Measurements from ENCODE around the gene TCHH. TPM values are rescaled to one million over a fixed set of nuclear protein-coding genes. Genes with fewer than 3 reads are reported as not detected.

TCHH gene
- total and polyA plus RNA-seq, 2 donors, result 0.05 to 1.4 TPM

Other genes starting within 250 kb of the TCHH start
- gene THEM4, start 205.9 kb downstream of the TCHH start, total RNA-seq, result 6.9 TPM
- 46.2 TPM for gene THEM4, start 205.9 kb downstream of the TCHH start, polyA plus RNA-seq
- gene S100A10, start 121.6 kb downstream of the TCHH start, total RNA-seq, result 46.1 TPM
- gene S100A10, start 121.6 kb downstream of the TCHH start, polyA plus RNA-seq, result 592 TPM
- 195 TPM for gene S100A11, start 78.4 kb downstream of the TCHH start, total RNA-seq
- 1,404 TPM for gene S100A11, start 78.4 kb downstream of the TCHH start, polyA plus RNA-seq
- 0.05 TPM for gene TCHHL1, start 26.4 kb downstream of the TCHH start, total RNA-seq
- gene TCHHL1, start 26.4 kb downstream of the TCHH start, polyA plus RNA-seq, result 0.16 TPM
- 0.09 TPM for gene RPTN, start 43.8 kb upstream of the TCHH start, total RNA-seq
- 3.2 TPM for gene RPTN, start 43.8 kb upstream of the TCHH start, polyA plus RNA-seq
- under 0.01 TPM for gene HRNR, start 108.7 kb upstream of the TCHH start, total RNA-seq
- gene HRNR, start 108.7 kb upstream of the TCHH start, polyA plus RNA-seq, result 0.14 TPM
- gene FLG, start 209.8 kb upstream of the TCHH start, total RNA-seq, result 0.28 TPM
- gene FLG, start 209.8 kb upstream of the TCHH start, polyA plus RNA-seq, result 2.4 TPM
- gene FLG2, start 244.6 kb upstream of the TCHH start, total RNA-seq, result 0.05 TPM
- 1.8 TPM for gene FLG2, start 244.6 kb upstream of the TCHH start, polyA plus RNA-seq